ENCODE measurements around the gene TMEM244. TPM values are rescaled to one million over a fixed set of nuclear protein-coding genes. Genes with fewer than 3 reads are reported as not detected.

The TMEM244 gene
- total and polyA plus RNA-seq, 9 of the 15 experiments (the other 6 are each of a cell fraction or from before 2014, with no cell fraction given): not detected

DNA sequence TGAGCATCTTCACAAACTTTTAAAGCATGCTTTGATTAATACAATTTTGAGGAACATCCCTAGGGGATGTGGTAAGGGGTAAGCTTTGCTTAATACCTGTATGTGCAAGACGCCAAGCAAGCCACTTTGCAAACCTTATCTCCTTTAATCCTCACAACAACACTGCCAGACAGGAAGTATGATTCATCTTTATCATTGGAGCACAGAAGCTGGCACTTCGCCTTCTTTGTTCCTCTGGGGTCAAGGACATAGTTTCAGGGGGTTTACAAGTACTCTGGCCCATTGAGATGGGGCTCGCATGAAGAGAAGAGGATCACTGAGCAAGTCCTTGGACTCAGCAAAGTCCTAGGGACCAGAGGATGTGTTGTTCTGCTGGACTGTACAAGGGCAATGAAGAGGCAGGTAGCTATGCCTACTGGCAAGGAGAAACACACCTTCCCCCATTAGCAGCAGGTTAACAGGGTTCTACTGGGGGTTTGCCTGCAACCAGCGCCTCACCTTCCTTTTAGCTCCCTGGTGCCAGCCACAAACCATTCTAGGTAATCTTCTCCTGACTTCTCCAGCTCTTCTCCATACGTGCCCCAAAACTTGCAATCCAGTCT lies 8.8 kb downstream of the TMEM244 start (continued):
- TF ChIP-seq ZNF121 (CRISPR knock-in tag; conservative IDR thresholded peaks at IDR 0.05) (no peak), ZNF586 (CRISPR knock-in tag; conservative IDR thresholded peaks at IDR 0.05) (no peak), DACH1 (IDR thresholded peaks at IDR 0.05; ENCODE audit: partially characterized antibody) (no peak), CCAR2 (IDR thresholded peaks at IDR 0.05; ENCODE audit: low read depth, low read length) (no peak), KHSRP (IDR thresholded peaks at IDR 0.05) (no peak), ETV6 (IDR thresholded peaks at IDR 0.05; ENCODE audit: borderline replicate concordance in 1 of 2, low read depth in 2 of 2, low read length in 1 of 2) (peak in 1 of 2 experiments; percentile 85; a peak in 2 of 4 replicates), ETV6 (CRISPR knock-in tag; IDR thresholded peaks at IDR 0.05; ENCODE audit: borderline replicate concordance) (no peak), ZNF239 (CRISPR knock-in tag; IDR thresholded peaks at IDR 0.05) (no peak), ZFP91 (CRISPR knock-in tag; IDR thresholded peaks at IDR 0.05) (no peak), MGA (IDR thresholded peaks at IDR 0.05) (no peak), FOXA1 (IDR thresholded peaks at IDR 0.05; ENCODE audit: borderline replicate concordance) (no peak), ZNF695 (CRISPR knock-in tag; IDR thresholded peaks at IDR 0.05) (no peak), ILK (tag; IDR thresholded peaks at IDR 0.05; ENCODE audit: borderline replicate concordance, low read depth) (no peak)
- TF ChIP-seq, protein P1, sequence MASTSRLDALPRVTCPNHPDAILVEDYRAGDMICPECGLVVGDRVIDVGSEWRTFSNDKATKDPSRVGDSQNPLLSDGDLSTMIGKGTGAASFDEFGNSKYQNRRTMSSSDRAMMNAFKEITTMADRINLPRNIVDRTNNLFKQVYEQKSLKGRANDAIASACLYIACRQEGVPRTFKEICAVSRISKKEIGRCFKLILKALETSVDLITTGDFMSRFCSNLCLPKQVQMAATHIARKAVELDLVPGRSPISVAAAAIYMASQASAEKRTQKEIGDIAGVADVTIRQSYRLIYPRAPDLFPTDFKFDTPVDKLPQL (IDR thresholded peaks at IDR 0.05; ENCODE audit: extremely low read depth, insufficient read length): no peak

Data from K562 (cell line).